ENCODE data around the gene GABRG2. TPM values are rescaled to one million over a fixed set of nuclear protein-coding genes. Genes with fewer than 3 reads are reported as not detected.

Gene GABRG2
- not detected for total RNA-seq

GRCh38 chr5:162067655-162068411, at the start of gene GABRG2:
Gene GABRG2 (plus strand): TSS chr5:162067773. CDS start chr5:162068000, 227 bp downstream.
- TF ChIP-seq, protein P1, sequence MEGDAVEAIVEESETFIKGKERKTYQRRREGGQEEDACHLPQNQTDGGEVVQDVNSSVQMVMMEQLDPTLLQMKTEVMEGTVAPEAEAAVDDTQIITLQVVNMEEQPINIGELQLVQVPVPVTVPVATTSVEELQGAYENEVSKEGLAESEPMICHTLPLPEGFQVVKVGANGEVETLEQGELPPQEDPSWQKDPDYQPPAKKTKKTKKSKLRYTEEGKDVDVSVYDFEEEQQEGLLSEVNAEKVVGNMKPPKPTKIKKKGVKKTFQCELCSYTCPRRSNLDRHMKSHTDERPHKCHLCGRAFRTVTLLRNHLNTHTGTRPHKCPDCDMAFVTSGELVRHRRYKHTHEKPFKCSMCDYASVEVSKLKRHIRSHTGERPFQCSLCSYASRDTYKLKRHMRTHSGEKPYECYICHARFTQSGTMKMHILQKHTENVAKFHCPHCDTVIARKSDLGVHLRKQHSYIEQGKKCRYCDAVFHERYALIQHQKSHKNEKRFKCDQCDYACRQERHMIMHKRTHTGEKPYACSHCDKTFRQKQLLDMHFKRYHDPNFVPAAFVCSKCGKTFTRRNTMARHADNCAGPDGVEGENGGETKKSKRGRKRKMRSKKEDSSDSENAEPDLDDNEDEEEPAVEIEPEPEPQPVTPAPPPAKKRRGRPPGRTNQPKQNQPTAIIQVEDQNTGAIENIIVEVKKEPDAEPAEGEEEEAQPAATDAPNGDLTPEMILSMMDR (IDR thresholded peaks at IDR 0.05; ENCODE audit: low read depth), result no peak

DNA sequence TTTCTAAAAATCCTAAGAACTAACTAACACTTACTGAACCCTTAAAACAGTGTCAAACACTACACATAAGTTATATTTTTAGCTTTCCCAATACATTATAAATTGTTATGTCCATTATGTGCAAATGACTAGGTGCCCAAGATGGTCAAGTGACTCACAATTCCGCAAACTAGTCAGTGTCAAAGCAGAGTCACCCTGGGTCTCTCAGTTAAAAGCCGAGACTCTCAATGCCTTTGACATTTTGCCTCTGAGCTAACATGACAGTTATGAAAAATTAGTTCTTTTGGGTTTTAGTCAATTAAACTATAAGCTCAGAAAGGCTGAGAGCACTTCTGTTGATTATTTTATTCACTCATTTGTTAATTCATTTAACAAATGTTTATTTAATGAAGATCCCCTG, 42.3 kb upstream of the GABRG2 start:
- TF ChIP-seq, protein P1 (IDR thresholded peaks at IDR 0.05; ENCODE audit: low read depth), result no peak

- TF ChIP-seq, protein P1 (IDR thresholded peaks at IDR 0.05; ENCODE audit: low read depth), result no peak
Observed at GRCh38 chr5:162026803-162027202, 40.8 kb upstream of the GABRG2 start.

GRCh38 chr5:162037431-162037830, 30.1 kb upstream of the GABRG2 start:
- TF ChIP-seq, protein P1 (IDR thresholded peaks at IDR 0.05; ENCODE audit: low read depth), result no peak

- TF ChIP-seq, protein P1 (IDR thresholded peaks at IDR 0.05; ENCODE audit: low read depth), result no peak
Observed at GRCh38 chr5:162047279-162047678, 20.3 kb upstream of the GABRG2 start.

DNA sequence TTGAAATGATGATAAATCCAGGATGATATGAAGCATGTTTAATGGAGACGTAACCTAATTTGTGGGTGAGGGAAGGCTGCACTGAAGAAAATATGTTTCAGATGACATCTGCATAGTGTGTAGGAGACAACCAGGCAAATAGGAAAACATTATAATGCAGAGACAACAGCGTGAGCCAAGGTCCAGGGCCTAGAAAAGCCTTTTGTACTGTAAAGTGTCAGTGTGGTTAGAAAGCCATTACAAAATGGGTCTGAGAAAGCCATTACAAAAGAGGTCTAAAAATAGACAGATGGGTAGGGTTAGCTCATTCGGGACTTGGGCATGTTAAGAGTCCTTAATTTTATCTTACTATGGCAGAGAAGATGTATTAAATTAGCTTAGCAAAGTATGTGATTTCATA, 14.9 kb upstream of the GABRG2 start:
- TF ChIP-seq, protein P1 (IDR thresholded peaks at IDR 0.05; ENCODE audit: low read depth), result no peak

DNA sequence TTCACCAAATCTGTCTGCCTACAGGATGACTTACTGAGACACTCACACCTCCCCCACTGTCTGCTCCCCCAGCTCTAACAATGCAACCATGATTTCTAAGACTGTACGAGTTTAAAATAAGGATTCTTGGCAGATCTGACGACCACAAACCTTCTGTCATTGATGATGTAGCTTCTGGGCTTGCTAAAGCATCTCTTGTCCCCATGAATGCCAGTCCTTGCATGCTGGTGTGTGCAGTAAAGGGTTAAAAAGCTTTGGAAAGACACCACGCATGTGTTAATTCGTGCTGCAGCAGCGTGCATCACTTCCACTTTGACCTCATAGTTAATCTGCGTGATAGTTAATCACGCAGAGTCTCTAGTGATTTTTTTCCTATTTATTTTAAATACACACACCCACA, 411 bp upstream of the GABRG2 start:
- TF ChIP-seq, protein P1 (IDR thresholded peaks at IDR 0.05; ENCODE audit: low read depth), result no peak
